ENCODE data around the gene RUFY4. TPM values are rescaled to one million over a fixed set of nuclear protein-coding genes. Genes with fewer than 3 reads are reported as not detected.

Gene RUFY4
- total and polyA plus RNA-seq, 9 of the 15 experiments (the other 6 are each of a cell fraction or from before 2014, with no cell fraction given): not detected

- H3K27ac ChIP-seq (ENCODE audit: extremely low read depth, low read depth, low read length): no peak overlapping the region
- FAIRE-seq (no peak), DNase-seq (ENCODE audit: extremely low read depth in 1 of 4, low spot score in 3 of 4) (no peak), ATAC-seq (no peak)
- TF ChIP-seq HLTF (IDR thresholded peaks at IDR 0.05) (no peak), SMARCA4 (IDR thresholded peaks at IDR 0.05) (no peak), KDM5B (IDR thresholded peaks at IDR 0.05; ENCODE audit: insufficient replicate concordance, low read depth, low read length) (no peak), USF2 (CRISPR knock-in tag; IDR thresholded peaks at IDR 0.05) (no peak), NR1H2 (CRISPR knock-in tag; IDR thresholded peaks at IDR 0.05) (no peak), CUX1 (CRISPR knock-in tag; IDR thresholded peaks at IDR 0.05) (no peak), CEBPB (tag; IDR thresholded peaks at IDR 0.05) (no peak), ELF2 (CRISPR knock-in tag; IDR thresholded peaks at IDR 0.05) (no peak), ZNF232 (CRISPR knock-in tag; IDR thresholded peaks at IDR 0.05) (no peak), MYC (IDR thresholded peaks at IDR 0.05; ENCODE audit: low read depth, low read length) (no peak), MYC (CRISPR knock-in tag; IDR thresholded peaks at IDR 0.05; ENCODE audit: borderline replicate concordance, low read depth) (no peak), THRAP3 (IDR thresholded peaks at IDR 0.05; ENCODE audit: borderline replicate concordance) (no peak)
- no peaks in the 10 kb centered on the region for H3K9me1 ChIP-seq (ENCODE audit: control insufficient read depth, insufficient read depth, low read length)
- intact Hi-C loops (cut with micrococcal nuclease) (no loop called here), in situ Hi-C loops (cut with MboI) (no loop called here)
- no peaks in the 10 kb centered on the region for H3K9me3 ChIP-seq (replicated peaks; ENCODE audit: control insufficient read depth, insufficient read depth, low read depth, low read length)
- H3K9ac ChIP-seq (ENCODE audit: insufficient read depth in 1 of 2, low read depth in 2 of 2, low read length in 2 of 2): no peak overlapping the region
- H3K4me3 ChIP-seq: no peak overlapping the region
- H3K27me3 ChIP-seq (ENCODE audit: control insufficient read depth in 2 of 2, insufficient read depth in 2 of 2, low read length in 2 of 2): peaks cover 0 to 7% of the 10 kb centered on the region in 2 experiments; a peak in 1 of 5 replicates
- WGBS (ENCODE audit: insufficient coverage, low coverage, missing lambda C conversion rate): 2% methylated on average over 4 of the region's 7 CpGs
- no peaks in the 10 kb centered on the region for H3K79me2 ChIP-seq (ENCODE audit: control insufficient read depth, insufficient read depth, low read length)
- no TSS peak for BruUV-seq (replicated peaks)
- ChIA-PET POLR2A (no interaction called here), CTCF (ENCODE audit: low intra/inter-chr PET ratio) (no interaction called here)
- no peak overlapping the region for H2AFZ ChIP-seq (ENCODE audit: low read depth, low read length)
- H3K36me3 ChIP-seq (ENCODE audit: control insufficient read depth, insufficient read depth, low read length): no peaks in the 10 kb centered on the region
- no peaks in the 10 kb centered on the region for H3K4me1 ChIP-seq (replicated peaks in 1 of 2; ENCODE audit: control insufficient read depth in 2 of 2, insufficient read depth in 2 of 2, low read length in 2 of 2)
- no peaks in the 10 kb centered on the region for H4K20me1 ChIP-seq (replicated peaks; ENCODE audit: control insufficient read depth, insufficient read depth, low read length)
- H3K4me2 ChIP-seq (ENCODE audit: insufficient read depth, low read length): no peak overlapping the region
These were observed 46.1 kb upstream of the RUFY4 start for GRCh38 chr2:218022851-218023530.

Data from K562 (cell line).